HG02943 (cell line): ENCODE data around the gene CTNND2.

Experiments
- ATAC-seq: cut with Tn5 transposase; IDR thresholded peaks from one replicate; pipeline ENCODE4 v1.9.1; 2021; ENCODE audit warnings: mild to moderate bottlenecking, low read depth, moderate library complexity; ENCODE audit not compliant: unreplicated experiment

The CTNND2 gene

GRCh38 chr5:11607944-11608483 is 296.2 kb downstream of the CTNND2 start:
- ATAC-seq: no peak

- no peak for ATAC-seq
Measured at GRCh38 chr5:11602298-11602697, 301.9 kb downstream of the CTNND2 start.

- no peak for ATAC-seq
Measured at GRCh38 chr5:11599499-11599898, 304.7 kb downstream of the CTNND2 start.

GRCh38 chr5:11596657-11597071 is 307.6 kb downstream of the CTNND2 start:
- ATAC-seq: no peak

- no peak for ATAC-seq
Measured at GRCh38 chr5:11596185-11596584, 308.1 kb downstream of the CTNND2 start.

GRCh38 chr5:11595045-11595444 is 309.2 kb downstream of the CTNND2 start:
- no peak for ATAC-seq

GRCh38 chr5:11594021-11594420 is 310.2 kb downstream of the CTNND2 start:
- ATAC-seq: no peak

GRCh38 chr5:11590475-11590874 is 313.8 kb downstream of the CTNND2 start:
- no peak for ATAC-seq

GRCh38 chr5:11588803-11589202 is 315.4 kb downstream of the CTNND2 start:
- ATAC-seq: no peak

- no peak for ATAC-seq
Measured at GRCh38 chr5:11584017-11584416, 320.2 kb downstream of the CTNND2 start.

- ATAC-seq: no peak
Measured at GRCh38 chr5:11579351-11579750, 324.9 kb downstream of the CTNND2 start.

GRCh38 chr5:11574787-11575186 is 329.5 kb downstream of the CTNND2 start:
- no peak for ATAC-seq

- ATAC-seq: no peak
Measured at GRCh38 chr5:11573140-11573992, 330.9 kb downstream of the CTNND2 start.

- no peak for ATAC-seq
Measured at GRCh38 chr5:11564706-11565105, 339.5 kb downstream of the CTNND2 start.

GRCh38 chr5:11563822-11564221 is 340.4 kb downstream of the CTNND2 start:
- no peak for ATAC-seq

- no peak for ATAC-seq
Measured at GRCh38 chr5:11560915-11561697, 343.1 kb downstream of the CTNND2 start.

- ATAC-seq: no peak
Measured at GRCh38 chr5:11557063-11557462, 347.2 kb downstream of the CTNND2 start.

GRCh38 chr5:11555171-11555570 is 349.1 kb downstream of the CTNND2 start:
- ATAC-seq: no peak

GRCh38 chr5:11547730-11548129 is 356.5 kb downstream of the CTNND2 start:
- no peak for ATAC-seq

- ATAC-seq: no peak
Measured at GRCh38 chr5:11547140-11547539, 357.1 kb downstream of the CTNND2 start.

- no peak for ATAC-seq
Measured at GRCh38 chr5:11540112-11540511, 364.1 kb downstream of the CTNND2 start.
